Activated naive CD4-positive, alpha-beta T cell treated with Interleukin-2 at 50 U/mL for 16 hours (primary cell): ENCODE results near the gene EIF5.

Source experiments
- DNase-seq: peaks from one replicate; pipeline ENCODE4 v3.0.0-alpha.2; 2020

Gene EIF5

GRCh38 chr14:103333754-103334643, at the start of gene EIF5:
EIF5 (plus strand) TSS chr14:103334237; CDS start chr14:103335861, 1,624 bp downstream.
- DNase-seq: peak; percentile 98

GRCh38 chr14:103284574-103285467, 49.2 kb upstream of the EIF5 start:
- DNase-seq: no peak

DNA sequence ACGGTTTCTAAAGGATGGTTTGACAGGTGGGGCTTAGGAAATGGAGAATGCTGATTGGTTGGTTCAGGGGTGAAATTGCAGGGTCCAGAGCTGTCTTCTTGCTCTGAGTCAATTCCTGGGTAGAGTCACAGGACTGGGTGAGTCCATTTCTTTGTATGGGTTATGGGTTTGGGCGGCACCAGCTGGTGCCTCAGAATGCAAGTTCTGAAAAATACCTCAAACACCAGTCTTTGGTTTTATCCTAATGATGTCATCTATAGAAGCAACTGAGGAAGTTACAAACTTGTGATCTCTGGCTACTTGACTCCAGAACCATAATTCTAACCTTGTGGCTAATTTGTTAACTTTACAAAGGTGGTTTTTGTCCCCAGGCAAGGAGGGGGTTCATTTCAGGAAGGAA, 47.6 kb upstream of the EIF5 start:
- DNase-seq: no peak

DNA sequence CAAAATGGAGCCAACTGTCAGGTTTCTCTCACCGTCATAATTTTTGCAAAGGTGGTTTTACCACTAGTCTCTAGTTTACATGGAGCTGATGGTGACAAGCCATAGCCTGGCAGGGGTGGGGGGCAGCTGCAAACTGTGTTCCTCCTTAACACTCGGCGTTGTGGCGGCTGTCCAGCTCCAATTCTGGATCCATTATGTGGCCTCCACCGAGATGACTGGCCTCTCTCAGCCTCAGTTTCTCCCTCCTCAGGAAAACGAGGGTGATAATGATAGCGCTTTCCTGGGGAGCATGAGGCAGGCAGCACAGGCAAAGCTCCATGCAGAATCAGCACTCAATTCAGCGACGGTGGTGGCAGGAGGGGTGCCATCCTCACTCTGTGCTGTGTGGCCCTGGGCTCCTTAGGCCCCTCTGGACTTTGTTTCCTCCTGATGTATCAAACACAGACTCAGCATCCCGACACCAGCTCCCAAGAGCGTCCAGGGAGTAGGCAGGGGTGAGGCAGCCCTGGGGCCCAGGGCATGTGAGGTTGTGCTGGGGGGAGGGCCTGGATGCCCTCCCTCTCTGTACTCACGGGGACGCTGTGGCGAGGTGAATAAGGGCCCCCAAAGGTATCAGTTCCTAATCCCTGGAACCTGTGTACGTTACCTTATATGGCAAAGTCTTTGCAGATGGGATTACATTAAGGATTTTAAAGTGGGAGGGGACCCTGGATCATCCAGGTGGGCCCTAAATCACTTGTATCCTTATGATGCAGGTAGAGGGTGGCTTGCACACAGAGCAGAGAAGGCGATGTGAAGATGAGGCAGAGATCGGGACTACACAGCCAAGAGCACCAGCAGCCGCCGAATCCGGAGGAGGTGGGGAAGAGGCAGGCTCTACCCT, 46.8 kb upstream of the EIF5 start:
- no peak for DNase-seq

GRCh38 chr14:103288076-103288766, 45.8 kb upstream of the EIF5 start:
- DNase-seq: no peak

DNA sequence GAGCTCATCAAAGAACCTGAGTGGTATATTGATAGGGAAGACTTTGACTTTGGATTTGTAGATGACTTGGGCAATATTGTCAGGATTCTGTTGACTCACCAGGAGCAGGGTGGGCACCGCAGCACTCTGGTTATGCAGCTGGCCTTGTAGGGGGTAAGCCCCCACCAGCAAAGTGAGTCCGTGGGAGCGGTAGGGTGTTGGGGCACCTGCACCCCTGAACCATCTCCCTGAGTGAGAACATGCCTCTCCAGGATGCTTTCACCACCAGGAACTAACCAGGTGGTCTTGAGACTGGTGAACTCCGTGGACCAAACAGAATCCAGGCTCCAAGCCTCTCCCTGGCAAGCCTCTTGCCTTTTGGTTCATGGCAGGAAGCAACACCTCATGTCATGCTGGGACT, 44.0 kb upstream of the EIF5 start:
- DNase-seq: no peak

- DNase-seq: no peak
These were observed 43.5 kb upstream of the EIF5 start for GRCh38 chr14:103290494-103290893.

- no peak for DNase-seq
These were observed 43.1 kb upstream of the EIF5 start for GRCh38 chr14:103290961-103291360.

DNA sequence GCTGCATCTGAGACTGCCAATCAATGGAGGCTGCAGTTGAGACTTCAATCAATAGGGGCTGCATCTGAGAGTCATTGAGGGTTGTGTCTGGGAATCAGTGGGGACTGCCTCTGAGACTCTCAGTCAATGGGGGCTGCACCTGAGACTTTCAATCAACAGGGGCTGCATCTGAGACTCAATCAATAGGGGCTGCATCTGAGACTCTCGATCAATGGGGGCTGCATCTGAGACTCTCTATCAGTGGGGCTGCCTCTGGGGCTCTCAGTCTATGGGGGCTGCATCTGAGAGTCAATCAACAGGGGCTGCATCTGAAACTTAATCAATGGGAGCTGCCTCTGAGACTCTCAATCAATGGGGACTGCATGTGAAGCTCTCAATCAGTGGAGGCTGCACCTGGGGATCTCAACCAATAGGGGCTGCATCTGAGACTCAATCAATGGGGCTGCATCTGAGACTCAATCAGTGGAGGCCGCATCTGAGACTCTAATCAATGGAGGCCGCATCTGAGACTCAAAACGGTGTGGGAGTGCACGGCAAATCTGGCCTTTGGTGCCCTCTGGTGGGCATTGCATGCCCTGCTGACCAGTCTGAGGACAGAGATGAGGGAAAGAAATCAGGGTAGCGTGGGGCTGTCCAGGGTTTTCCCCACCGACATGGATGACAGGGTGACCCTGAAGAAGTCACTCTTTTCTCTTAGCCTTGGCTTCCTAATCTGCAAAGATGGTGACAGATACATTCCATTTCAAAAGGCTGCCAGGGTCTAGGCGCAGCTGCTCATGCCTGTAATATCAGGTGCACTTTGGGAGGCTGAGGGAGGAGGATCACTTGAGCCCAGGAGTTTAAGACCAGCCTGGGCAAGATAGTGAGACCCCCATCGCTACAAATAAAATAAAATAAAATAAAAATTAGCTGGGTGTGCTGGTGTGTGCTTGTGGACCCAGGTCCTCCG, 41.3 kb upstream of the EIF5 start:
- DNase-seq: peak; percentile 79

DNA sequence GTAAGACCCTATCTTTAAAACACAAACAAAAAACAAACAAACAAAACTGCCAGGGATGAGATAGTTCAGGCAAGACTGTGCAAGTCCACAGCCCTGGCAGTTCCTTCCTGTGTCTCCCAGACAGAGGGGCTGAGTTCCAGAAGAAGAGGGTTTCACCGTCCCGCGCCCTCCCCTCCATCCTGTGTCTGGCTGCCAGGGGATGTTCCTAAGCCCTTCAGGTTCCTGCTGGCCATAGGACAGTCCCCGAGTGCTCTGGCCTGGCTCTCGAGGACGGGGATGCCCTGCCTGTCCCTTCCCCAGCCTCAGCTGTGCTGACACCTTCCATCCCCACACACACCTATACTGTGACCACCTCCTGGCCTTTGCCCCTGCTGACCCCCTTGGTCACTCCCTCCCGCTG, 40.6 kb upstream of the EIF5 start:
- DNase-seq: no peak

DNA sequence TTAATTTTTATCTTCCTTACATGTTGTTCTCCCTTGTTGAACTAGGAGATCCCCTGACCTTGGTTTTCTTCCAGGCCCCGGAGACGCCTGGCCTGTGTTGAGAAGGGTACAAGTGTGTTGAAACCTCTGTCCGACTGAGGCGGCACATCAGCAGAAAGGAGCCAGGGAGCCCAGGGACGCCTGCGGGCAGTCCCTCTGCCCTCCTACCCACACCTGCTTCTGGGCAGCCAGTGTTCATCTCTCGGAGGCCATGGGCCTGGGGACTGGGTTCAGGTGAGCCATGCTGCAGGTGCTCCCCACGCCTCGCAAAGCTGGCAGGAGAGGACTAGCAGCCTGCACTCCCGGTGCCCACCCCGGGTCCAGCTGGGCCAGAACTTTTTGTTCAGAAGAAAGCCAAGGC, 39.9 kb upstream of the EIF5 start:
- no peak for DNase-seq

DNA sequence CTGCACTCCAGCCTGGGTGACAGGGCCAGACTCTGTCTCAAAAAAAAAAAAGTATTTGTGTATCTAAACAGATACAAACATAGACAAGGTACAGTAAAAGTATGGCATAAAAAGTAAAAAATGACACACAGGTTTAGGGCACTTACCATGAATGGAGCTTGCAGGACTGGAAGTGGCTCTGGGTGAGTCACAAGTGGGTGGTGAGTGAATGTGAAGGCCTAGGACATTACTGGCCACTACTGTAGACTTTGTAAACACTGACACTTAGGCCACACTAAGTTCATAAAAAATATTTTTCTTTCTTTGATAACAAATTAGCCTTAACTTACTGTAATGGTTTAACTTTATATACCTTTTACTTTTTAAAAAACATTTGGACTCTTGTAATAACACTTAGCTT, 38.0 kb upstream of the EIF5 start:
- DNase-seq: no peak

DNA sequence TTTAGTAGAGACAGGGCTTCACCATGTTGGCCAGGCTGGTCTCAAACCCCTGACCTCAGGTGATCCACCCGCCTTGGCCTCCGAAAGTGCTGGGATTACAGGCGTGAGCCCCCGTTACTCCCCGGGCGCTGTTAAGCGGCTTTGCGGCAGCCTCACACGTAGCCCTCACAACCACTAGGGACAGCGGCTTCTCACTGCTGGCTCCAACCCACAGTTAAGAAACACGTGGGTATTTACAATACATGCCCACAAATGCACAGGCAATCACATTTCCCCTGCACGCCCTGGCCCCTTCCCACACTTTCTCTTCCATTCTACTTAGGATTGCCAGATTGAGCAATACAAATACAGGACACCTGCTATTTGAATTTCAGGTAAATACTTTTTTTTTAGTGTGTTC, 37.0 kb upstream of the EIF5 start:
- no peak for DNase-seq

DNA sequence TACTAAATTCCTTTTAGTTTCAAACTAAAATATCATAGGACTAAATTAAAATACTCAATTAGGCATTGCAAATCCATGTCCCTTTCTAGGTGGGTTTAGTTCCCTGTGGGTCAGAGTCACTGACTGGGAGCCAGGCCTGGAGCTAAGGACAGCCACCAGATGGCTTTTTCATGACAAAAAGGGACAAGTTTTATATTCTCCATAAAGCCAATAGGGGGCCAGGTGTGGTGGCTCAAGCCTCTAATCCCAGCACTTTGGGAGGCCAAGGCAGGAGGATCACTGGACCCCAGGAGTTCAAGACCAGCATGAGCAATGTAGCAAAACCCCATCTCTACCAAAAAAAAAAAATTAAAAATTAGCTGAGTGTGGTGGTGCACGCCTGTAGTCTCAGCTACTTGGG, 35.4 kb upstream of the EIF5 start:
- DNase-seq: no peak

- no peak for DNase-seq
These were observed 32.3 kb upstream of the EIF5 start for GRCh38 chr14:103301512-103302354.

DNA sequence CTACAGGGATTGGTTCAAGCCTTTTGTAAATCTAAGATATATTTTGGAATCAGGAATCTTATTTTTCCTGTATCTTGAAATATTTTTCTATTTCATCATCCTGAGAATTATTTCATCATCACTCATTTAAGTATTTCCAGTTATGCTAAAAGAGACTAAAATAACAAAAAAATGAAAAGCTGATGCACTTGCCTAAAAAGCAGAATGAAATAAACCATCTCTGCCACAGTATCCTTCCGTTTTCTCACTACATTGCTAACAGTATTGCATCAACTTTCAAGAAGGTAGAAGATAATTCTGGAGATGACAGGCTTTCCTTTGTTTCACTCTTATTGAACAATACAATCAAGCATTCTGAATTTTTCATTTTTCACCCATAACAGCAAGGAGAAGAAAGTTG, 31.1 kb upstream of the EIF5 start:
- no peak for DNase-seq

DNA sequence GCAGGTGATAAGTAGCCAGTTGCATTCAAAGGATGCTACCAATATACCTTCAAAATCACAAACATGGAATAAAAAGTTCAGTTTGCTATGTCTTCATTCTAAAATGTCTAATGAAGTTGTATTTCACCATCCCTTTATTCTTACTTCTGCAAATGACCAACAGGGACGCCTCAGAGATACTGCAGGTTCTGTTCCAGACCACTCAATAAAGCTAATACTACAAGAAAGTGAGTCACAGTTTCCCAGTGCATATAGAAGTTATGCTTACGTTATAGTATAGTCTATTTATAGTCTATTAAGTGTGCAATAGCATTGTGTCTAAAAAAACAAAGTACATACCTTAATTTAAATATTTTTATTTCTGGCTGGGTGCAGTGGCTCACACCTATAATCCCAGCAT, 29.3 kb upstream of the EIF5 start:
- DNase-seq: no peak

DNA sequence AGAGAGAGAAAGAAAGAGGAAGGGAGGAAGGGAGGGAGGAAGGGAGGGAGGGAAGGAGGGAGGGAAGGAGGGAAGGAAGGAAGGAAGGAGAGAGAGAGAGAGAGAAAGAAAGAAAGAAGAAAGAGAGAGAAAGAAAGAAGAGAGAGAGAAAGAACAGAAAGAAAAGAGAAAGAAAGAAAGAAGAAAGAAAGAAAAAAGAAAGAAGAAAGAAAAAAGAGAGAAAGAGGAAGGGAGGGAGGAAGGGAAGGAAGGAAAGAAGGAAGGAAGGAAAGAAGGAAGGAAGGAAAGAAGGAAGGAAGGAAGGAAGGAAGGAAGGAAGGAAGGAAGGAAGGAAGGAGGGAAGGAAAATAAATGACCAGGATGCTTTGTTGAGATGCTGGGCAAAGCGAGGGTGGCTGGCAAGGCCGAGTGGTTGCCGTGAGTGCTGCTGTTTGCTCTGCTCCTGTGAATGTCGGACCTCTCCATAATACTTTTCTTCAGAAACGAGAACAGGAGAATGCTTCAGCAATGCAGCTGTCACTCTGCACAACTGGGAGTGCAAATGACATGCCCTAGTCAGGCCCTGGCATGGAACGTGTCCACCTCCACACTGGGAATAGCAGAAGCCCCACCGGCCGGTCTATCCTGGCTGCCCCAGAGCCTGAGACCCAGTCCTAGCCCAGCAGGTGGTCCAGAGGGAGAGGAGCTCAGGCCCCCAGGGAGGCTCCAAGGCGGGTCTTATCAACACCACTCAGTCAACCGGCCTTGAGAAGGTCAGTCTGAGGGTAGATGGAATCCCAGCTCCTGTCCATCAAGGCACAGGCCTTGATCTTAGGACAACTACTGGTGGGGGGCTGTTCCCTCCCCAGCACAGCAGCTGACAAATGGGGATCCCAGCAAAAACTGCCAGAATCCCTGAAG, 25.1 kb upstream of the EIF5 start:
- no peak for DNase-seq

GRCh38 chr14:103310576-103311095, 23.4 kb upstream of the EIF5 start:
- no peak for DNase-seq
